ENCODE data around the gene ACP4.
"Not testable (repeated sequence)": the region's sequence is repeated elsewhere in the genome, so short reads cannot be mapped to it uniquely, and the experiment has no call there.

ACP4 gene

GRCh38 chr19:50790396-50790795 lies at the start of gene ACP4:
TSS of gene ACP4 (plus strand) at chr19:50790415. CDS start at chr19:50790415, 0 bp downstream.
- no peak for DNase-seq (ENCODE audit: low read depth in 2 of 2)

- no peak for DNase-seq (ENCODE audit: low read depth in 2 of 2)
These were observed 48.9 kb upstream of the ACP4 start for GRCh38 chr19:50741179-50741933.

GRCh38 chr19:50743537-50743936 lies 46.7 kb upstream of the ACP4 start:
- no peak for DNase-seq (ENCODE audit: low read depth in 2 of 2)

GRCh38 chr19:50745221-50745620 lies 45.0 kb upstream of the ACP4 start:
- no peak for DNase-seq (ENCODE audit: low read depth in 2 of 2)

GRCh38 chr19:50747141-50747540 lies 43.1 kb upstream of the ACP4 start:
- DNase-seq (ENCODE audit: low read depth in 2 of 2) = not testable (repeated sequence)

GRCh38 chr19:50749490-50749889 lies 40.7 kb upstream of the ACP4 start:
- no peak for DNase-seq (ENCODE audit: low read depth in 2 of 2)

- DNase-seq (ENCODE audit: low read depth in 2 of 2) = no peak
These were observed 40.2 kb upstream of the ACP4 start for GRCh38 chr19:50750010-50750409.

- DNase-seq (ENCODE audit: low read depth in 2 of 2) = no peak
These were observed 36.3 kb upstream of the ACP4 start for GRCh38 chr19:50753879-50754278.

GRCh38 chr19:50756244-50756643 lies 34.0 kb upstream of the ACP4 start:
- DNase-seq (ENCODE audit: low read depth in 2 of 2) = not testable (repeated sequence)

GRCh38 chr19:50757624-50758023 lies 32.6 kb upstream of the ACP4 start:
- DNase-seq (ENCODE audit: low read depth in 2 of 2) = not testable (repeated sequence)

- not testable (repeated sequence) for DNase-seq (ENCODE audit: low read depth in 2 of 2)
These were observed 31.1 kb upstream of the ACP4 start for GRCh38 chr19:50759076-50759475.

- DNase-seq (ENCODE audit: low read depth in 2 of 2) = no peak
These were observed 30.3 kb upstream of the ACP4 start for GRCh38 chr19:50759886-50760285.

GRCh38 chr19:50761501-50761900 lies 28.7 kb upstream of the ACP4 start:
- DNase-seq (ENCODE audit: low read depth in 2 of 2) = not testable (repeated sequence)

GRCh38 chr19:50763521-50763920 lies 26.7 kb upstream of the ACP4 start:
- DNase-seq (ENCODE audit: low read depth in 2 of 2) = not testable (repeated sequence)

GRCh38 chr19:50764409-50764808 lies 25.8 kb upstream of the ACP4 start:
- DNase-seq (ENCODE audit: low read depth in 2 of 2) = no peak

- DNase-seq (ENCODE audit: low read depth in 2 of 2) = not testable (repeated sequence)
These were observed 23.5 kb upstream of the ACP4 start for GRCh38 chr19:50766746-50767145.

GRCh38 chr19:50767263-50767662 lies 23.0 kb upstream of the ACP4 start:
- not testable (repeated sequence) for DNase-seq (ENCODE audit: low read depth in 2 of 2)

- no peak for DNase-seq (ENCODE audit: low read depth in 2 of 2)
These were observed 21.9 kb upstream of the ACP4 start for GRCh38 chr19:50768277-50768676.

- not testable (repeated sequence) for DNase-seq (ENCODE audit: low read depth in 2 of 2)
These were observed 20.1 kb upstream of the ACP4 start, which contains the start of gene GPR32 for GRCh38 chr19:50770164-50770563. TSS of gene GPR32 (plus strand) at chr19:50770464. CDS start at chr19:50770601, 137 bp downstream.

GRCh38 chr19:50770888-50771287 lies 19.3 kb upstream of the ACP4 start:
- DNase-seq (ENCODE audit: low read depth in 2 of 2) = no peak

- DNase-seq (ENCODE audit: low read depth in 2 of 2) = no peak
These were observed 17.7 kb upstream of the ACP4 start for GRCh38 chr19:50772476-50772875.

GRCh38 chr19:50772912-50773311 lies 17.3 kb upstream of the ACP4 start:
- DNase-seq (ENCODE audit: low read depth in 2 of 2) = not testable (repeated sequence)

- DNase-seq (ENCODE audit: low read depth in 2 of 2) = not testable (repeated sequence)
These were observed 16.8 kb upstream of the ACP4 start for GRCh38 chr19:50773454-50773853.

- DNase-seq (ENCODE audit: low read depth in 2 of 2) = no peak
These were observed 14.1 kb upstream of the ACP4 start for GRCh38 chr19:50776131-50776530.
